HepG2 (cell line): ENCODE results near the gene UBE2L6. TPM values are rescaled to one million over a fixed set of nuclear protein-coding genes. Genes with fewer than 3 reads are reported as not detected.

ENCODE experiments used
- ATF7-NPFF ChIP-seq: sonication (generic); formaldehyde crosslinking; IDR thresholded peaks from 2 replicates; pipeline ENCODE4 v1.8.1; 2023; ENCODE audit warnings: mild to moderate bottlenecking, low read depth, missing genetic modification reagents, moderate library complexity
- ATRX ChIP-seq: sonication (generic); formaldehyde crosslinking; IDR thresholded peaks from 2 replicates; pipeline ENCODE4 v1.4.0; 2020; ENCODE audit warnings: missing genetic modification reagents, borderline replicate concordance
- FOXJ3 ChIP-seq: sonication (generic); formaldehyde crosslinking; IDR thresholded peaks from 2 replicates; pipeline ENCODE4 v1.4.0; 2020; ENCODE audit warnings: missing genetic modification reagents, mild to moderate bottlenecking, borderline replicate concordance
- GABPB1 ChIP-seq: IDR thresholded peaks from 2 replicates; pipeline ENCODE4 v1.6.1; 2016; ENCODE audit warnings: mild to moderate bottlenecking, missing genetic modification reagents, moderate library complexity, missing compliant biosample characterization
- GATA4 ChIP-seq: sonication (generic); IDR thresholded peaks from 2 replicates; pipeline ENCODE4 v1.6.1; 2016; ENCODE audit warnings: antibody characterized with exemption, low read depth, borderline replicate concordance
- GLI4 ChIP-seq: sonication (generic); formaldehyde crosslinking; IDR thresholded peaks from 2 replicates; pipeline ENCODE4 v1.5.1; 2020; ENCODE audit warnings: missing genetic modification reagents, mild to moderate bottlenecking, moderate library complexity, borderline replicate concordance
- MEF2D ChIP-seq: sonication (generic); formaldehyde crosslinking; IDR thresholded peaks from 2 replicates; pipeline ENCODE4 v1.5.1; 2020; ENCODE audit warnings: mild to moderate bottlenecking, missing genetic modification reagents
- PAXIP1 ChIP-seq: sonication (generic); formaldehyde crosslinking; conservative IDR thresholded peaks from 2 replicates; pipeline ENCODE4 v1.4.0; 2020; ENCODE audit warnings: mild to moderate bottlenecking, missing genetic modification reagents, moderate library complexity
- ZNF530 ChIP-seq: sonication (generic); formaldehyde crosslinking; IDR thresholded peaks from 2 replicates; pipeline ENCODE4 v1.5.0; 2020; ENCODE audit warnings: low read depth, mild to moderate bottlenecking, missing genetic modification reagents
- ZNF543 ChIP-seq: sonication (generic); formaldehyde crosslinking; IDR thresholded peaks from 2 replicates; pipeline ENCODE4 v1.4.0; 2020; ENCODE audit warnings: mild to moderate bottlenecking, missing genetic modification reagents
- ZNF550 ChIP-seq: sonication (generic); formaldehyde crosslinking; IDR thresholded peaks from 2 replicates; pipeline ENCODE4 v1.4.0; 2020; ENCODE audit warnings: mild to moderate bottlenecking, missing genetic modification reagents, borderline replicate concordance
- ZNF572 ChIP-seq: sonication (generic); formaldehyde crosslinking; IDR thresholded peaks from 2 replicates; pipeline ENCODE4 v1.5.1; 2020; ENCODE audit warnings: mild to moderate bottlenecking, missing genetic modification reagents
- ZNF781 ChIP-seq: sonication (generic); formaldehyde crosslinking; IDR thresholded peaks from 2 replicates; pipeline ENCODE4 v1.5.1; 2020; ENCODE audit warnings: borderline replicate concordance, mild to moderate bottlenecking, missing genetic modification reagents; ENCODE audit errors: not compliant biosample characterization
- ZNF788 ChIP-seq: sonication (generic); formaldehyde crosslinking; IDR thresholded peaks from 2 replicates; pipeline ENCODE4 v1.5.0; 2020; ENCODE audit warnings: mild to moderate bottlenecking, missing genetic modification reagents, borderline replicate concordance
- ZNF891 ChIP-seq: sonication (generic); formaldehyde crosslinking; IDR thresholded peaks from 2 replicates; pipeline ENCODE4 v1.5.0; 2020; ENCODE audit warnings: mild to moderate bottlenecking, missing genetic modification reagents
- ZSCAN29 ChIP-seq: sonication (generic); formaldehyde crosslinking; conservative IDR thresholded peaks from 2 replicates; pipeline ENCODE4 v1.4.0; 2020; ENCODE audit warnings: mild to moderate bottlenecking, missing genetic modification reagents
- polyA plus RNA-seq, 8 experiments: library from polyadenylated mRNA; depleted of rRNA in 3 of 8; stranded (reverse) in 7 of 8; unstranded in 1 of 8; fragments of >200 nt; fragmentation: Illumina TruSeq in 4 of 8; extraction: Trizol in 4 of 8; gene quantifications; 2 replicates each; pipeline versions ENCODE4 v1.2.1 to v1.2.3, GENCODE V29; 2011 to 2016; ENCODE audit warnings: low read depth in 4 of 8, missing spikeins in 1 of 8, mixed read lengths in 1 of 8; ENCODE audit not compliant: insufficient read depth in 1 of 8
- total RNA-seq, 5 experiments: library from RNA; depleted of rRNA; stranded (reverse); fragments of >200 nt; fragmentation: Illumina TruSeq; extraction: Trizol; gene quantifications; 2 replicates each; pipeline ENCODE4 v1.2.3, GENCODE V29; 2016; ENCODE audit warnings: low read depth in 1 of 5
- TF ChIP-seq, protein P1 (sequence below): sonication (generic); formaldehyde crosslinking; IDR thresholded peaks from 2 replicates; pipeline ENCODE4 v1.5.1; 2020; ENCODE audit warnings: missing genetic modification reagents, mild to moderate bottlenecking, borderline replicate concordance
- TF ChIP-seq, protein P2 (sequence below): fragments of 450-650 bp; IDR thresholded peaks from 2 replicates; pipeline ENCODE4 v1.6.1; 2016
- TF ChIP-seq, protein P3 (sequence below): sonication (generic); formaldehyde crosslinking; IDR thresholded peaks from 2 replicates; pipeline ENCODE4 v1.8.0; 2022; ENCODE audit warnings: mild to moderate bottlenecking, missing genetic modification reagents, moderate library complexity

The UBE2L6 gene
- total and polyA plus RNA-seq, 2 of the 13 experiments (the other 11 are each of a cell fraction or from before 2014, with no cell fraction given) = 30.3 to 30.4 TPM

- TF ChIP-seq ATRX (no peak), ZNF572 (CRISPR knock-in tag) (peak; percentile 89; the same call in 1 of the 2 replicates), ZNF543 (CRISPR knock-in tag) (no peak), MEF2D (0 out of 2 replicates have a peak, but pooled peaks have one; percentile 51), ZNF781 (CRISPR knock-in tag) (peak; percentile 77), ZNF530 (CRISPR knock-in tag) (0 out of 2 replicates have a peak, but pooled peaks have one; percentile 49), GLI4 (CRISPR knock-in tag) (peak; percentile 73; the same call in 1 of the 2 replicates), ZNF550 (0 out of 2 replicates have a peak, but pooled peaks have one; percentile 64), PAXIP1 (no peak), FOXJ3 (CRISPR knock-in tag) (no peak), ZSCAN29 (CRISPR knock-in tag) (peak; percentile 95), GATA4 (no peak), GABPB1 (CRISPR knock-in tag) (peak; percentile 65; the same call in 1 of the 2 replicates), ATF7-NPFF (CRISPR knock-in tag) (peak; percentile 15; the same call in 1 of the 2 replicates), ZNF788 (CRISPR knock-in tag) (peak; percentile 64; the same call in 1 of the 2 replicates), ZNF891 (CRISPR knock-in tag) (peak; percentile 82)
- TF ChIP-seq, protein P1, sequence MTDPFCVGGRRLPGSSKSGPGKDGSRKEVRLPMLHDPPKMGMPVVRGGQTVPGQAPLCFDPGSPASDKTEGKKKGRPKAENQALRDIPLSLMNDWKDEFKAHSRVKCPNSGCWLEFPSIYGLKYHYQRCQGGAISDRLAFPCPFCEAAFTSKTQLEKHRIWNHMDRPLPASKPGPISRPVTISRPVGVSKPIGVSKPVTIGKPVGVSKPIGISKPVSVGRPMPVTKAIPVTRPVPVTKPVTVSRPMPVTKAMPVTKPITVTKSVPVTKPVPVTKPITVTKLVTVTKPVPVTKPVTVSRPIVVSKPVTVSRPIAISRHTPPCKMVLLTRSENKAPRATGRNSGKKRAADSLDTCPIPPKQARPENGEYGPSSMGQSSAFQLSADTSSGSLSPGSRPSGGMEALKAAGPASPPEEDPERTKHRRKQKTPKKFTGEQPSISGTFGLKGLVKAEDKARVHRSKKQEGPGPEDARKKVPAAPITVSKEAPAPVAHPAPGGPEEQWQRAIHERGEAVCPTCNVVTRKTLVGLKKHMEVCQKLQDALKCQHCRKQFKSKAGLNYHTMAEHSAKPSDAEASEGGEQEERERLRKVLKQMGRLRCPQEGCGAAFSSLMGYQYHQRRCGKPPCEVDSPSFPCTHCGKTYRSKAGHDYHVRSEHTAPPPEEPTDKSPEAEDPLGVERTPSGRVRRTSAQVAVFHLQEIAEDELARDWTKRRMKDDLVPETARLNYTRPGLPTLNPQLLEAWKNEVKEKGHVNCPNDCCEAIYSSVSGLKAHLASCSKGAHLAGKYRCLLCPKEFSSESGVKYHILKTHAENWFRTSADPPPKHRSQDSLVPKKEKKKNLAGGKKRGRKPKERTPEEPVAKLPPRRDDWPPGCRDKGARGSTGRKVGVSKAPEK = peak; percentile 92; the same call in 1 of the 2 replicates
- TF ChIP-seq, protein P2, sequence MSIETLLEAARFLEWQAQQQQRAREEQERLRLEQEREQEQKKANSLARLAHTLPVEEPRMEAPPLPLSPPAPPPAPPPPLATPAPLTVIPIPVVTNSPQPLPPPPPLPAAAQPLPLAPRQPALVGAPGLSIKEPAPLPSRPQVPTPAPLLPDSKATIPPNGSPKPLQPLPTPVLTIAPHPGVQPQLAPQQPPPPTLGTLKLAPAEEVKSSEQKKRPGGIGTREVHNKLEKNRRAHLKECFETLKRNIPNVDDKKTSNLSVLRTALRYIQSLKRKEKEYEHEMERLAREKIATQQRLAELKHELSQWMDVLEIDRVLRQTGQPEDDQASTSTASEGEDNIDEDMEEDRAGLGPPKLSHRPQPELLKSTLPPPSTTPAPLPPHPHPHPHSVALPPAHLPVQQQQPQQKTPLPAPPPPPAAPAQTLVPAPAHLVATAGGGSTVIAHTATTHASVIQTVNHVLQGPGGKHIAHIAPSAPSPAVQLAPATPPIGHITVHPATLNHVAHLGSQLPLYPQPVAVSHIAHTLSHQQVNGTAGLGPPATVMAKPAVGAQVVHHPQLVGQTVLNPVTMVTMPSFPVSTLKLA = no peak
- TF ChIP-seq, protein P3, sequence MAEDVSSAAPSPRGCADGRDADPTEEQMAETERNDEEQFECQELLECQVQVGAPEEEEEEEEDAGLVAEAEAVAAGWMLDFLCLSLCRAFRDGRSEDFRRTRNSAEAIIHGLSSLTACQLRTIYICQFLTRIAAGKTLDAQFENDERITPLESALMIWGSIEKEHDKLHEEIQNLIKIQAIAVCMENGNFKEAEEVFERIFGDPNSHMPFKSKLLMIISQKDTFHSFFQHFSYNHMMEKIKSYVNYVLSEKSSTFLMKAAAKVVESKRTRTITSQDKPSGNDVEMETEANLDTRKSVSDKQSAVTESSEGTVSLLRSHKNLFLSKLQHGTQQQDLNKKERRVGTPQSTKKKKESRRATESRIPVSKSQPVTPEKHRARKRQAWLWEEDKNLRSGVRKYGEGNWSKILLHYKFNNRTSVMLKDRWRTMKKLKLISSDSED (CRISPR knock-in tag) = no peak
Measured at GRCh38 chr11:57567515-57568329, at the start of gene UBE2L6 (continued).
